Measurements from ENCODE around the gene GALNS. TPM values are rescaled to one million over a fixed set of nuclear protein-coding genes. Genes with fewer than 3 reads are reported as not detected.

GALNS gene
- polyA plus RNA-seq, 1 donor from 2014 or later, result 19.4 TPM

DNA sequence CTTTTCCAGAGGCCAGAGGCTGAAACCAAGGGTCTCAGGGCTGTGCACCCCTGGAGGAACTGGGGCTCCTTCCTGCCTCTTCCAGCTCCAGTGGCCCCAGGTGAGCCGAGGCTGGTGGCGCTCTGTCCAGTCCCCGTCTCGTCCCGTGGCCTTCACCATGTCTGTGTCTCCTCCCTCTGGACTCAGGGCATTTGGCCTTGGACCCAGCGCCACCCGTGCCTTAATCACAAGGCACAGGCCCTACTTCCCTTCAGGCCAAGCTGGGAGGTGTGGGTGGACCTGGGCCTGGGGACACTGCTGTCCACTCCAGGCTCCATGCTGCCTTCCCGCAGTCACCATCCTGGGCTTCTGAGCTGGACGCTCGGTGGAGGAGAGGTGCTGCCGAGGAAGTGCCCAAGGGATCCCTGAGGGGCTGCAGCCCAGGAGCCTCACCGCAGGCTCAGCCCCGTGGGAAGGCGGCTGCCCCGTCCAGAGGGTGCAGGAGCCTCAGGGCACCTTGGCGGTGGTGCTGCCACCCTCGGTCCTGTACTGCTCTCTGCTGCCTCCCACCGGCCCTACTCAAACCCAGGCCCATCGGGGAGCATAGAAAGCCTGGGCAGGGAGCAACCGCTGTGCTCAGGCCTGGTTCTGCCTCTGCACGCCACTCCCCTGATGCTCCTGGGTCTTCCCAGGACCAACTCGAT is 35.4 kb downstream of the GALNS start:
- H4K20me1 ChIP-seq (ENCODE audit: insufficient read depth), result no peaks in the 10 kb centered on the region
- no peak overlapping the region for H3K4me2 ChIP-seq (ENCODE audit: low read length)
- no peaks in the 10 kb centered on the region for H3F3A ChIP-seq (ENCODE audit: insufficient read depth, low read length, poor library complexity, severe bottlenecking)
- no peak overlapping the region for H3K9ac ChIP-seq (ENCODE audit: low read length)
- no peaks in the 10 kb centered on the region for H3K9me2 ChIP-seq (ENCODE audit: insufficient read depth, low read length)
- TF ChIP-seq, protein P1, sequence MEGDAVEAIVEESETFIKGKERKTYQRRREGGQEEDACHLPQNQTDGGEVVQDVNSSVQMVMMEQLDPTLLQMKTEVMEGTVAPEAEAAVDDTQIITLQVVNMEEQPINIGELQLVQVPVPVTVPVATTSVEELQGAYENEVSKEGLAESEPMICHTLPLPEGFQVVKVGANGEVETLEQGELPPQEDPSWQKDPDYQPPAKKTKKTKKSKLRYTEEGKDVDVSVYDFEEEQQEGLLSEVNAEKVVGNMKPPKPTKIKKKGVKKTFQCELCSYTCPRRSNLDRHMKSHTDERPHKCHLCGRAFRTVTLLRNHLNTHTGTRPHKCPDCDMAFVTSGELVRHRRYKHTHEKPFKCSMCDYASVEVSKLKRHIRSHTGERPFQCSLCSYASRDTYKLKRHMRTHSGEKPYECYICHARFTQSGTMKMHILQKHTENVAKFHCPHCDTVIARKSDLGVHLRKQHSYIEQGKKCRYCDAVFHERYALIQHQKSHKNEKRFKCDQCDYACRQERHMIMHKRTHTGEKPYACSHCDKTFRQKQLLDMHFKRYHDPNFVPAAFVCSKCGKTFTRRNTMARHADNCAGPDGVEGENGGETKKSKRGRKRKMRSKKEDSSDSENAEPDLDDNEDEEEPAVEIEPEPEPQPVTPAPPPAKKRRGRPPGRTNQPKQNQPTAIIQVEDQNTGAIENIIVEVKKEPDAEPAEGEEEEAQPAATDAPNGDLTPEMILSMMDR (IDR thresholded peaks at IDR 0.05; ENCODE audit: poor library complexity, severe bottlenecking), result no peak
- TF ChIP-seq RAD21 (conservative IDR thresholded peaks at IDR 0.05) (no peak), SMC3 (conservative IDR thresholded peaks at IDR 0.05; ENCODE audit: poor library complexity) (no peak), POLR2AphosphoS5 (IDR thresholded peaks at IDR 0.05) (no peak), MXI1 (conservative IDR thresholded peaks at IDR 0.05; ENCODE audit: poor library complexity, severe bottlenecking) (no peak), EP300 (conservative IDR thresholded peaks at IDR 0.05; ENCODE audit: poor library complexity, severe bottlenecking) (no peak), TAF1 (IDR thresholded peaks at IDR 0.05; ENCODE audit: low read depth) (no peak), EZH2 (IDR thresholded peaks at IDR 0.05; ENCODE audit: borderline replicate concordance, insufficient read depth, low read length, poor library complexity, severe bottlenecking) (no peak)
- TF ChIP-seq, protein P2, sequence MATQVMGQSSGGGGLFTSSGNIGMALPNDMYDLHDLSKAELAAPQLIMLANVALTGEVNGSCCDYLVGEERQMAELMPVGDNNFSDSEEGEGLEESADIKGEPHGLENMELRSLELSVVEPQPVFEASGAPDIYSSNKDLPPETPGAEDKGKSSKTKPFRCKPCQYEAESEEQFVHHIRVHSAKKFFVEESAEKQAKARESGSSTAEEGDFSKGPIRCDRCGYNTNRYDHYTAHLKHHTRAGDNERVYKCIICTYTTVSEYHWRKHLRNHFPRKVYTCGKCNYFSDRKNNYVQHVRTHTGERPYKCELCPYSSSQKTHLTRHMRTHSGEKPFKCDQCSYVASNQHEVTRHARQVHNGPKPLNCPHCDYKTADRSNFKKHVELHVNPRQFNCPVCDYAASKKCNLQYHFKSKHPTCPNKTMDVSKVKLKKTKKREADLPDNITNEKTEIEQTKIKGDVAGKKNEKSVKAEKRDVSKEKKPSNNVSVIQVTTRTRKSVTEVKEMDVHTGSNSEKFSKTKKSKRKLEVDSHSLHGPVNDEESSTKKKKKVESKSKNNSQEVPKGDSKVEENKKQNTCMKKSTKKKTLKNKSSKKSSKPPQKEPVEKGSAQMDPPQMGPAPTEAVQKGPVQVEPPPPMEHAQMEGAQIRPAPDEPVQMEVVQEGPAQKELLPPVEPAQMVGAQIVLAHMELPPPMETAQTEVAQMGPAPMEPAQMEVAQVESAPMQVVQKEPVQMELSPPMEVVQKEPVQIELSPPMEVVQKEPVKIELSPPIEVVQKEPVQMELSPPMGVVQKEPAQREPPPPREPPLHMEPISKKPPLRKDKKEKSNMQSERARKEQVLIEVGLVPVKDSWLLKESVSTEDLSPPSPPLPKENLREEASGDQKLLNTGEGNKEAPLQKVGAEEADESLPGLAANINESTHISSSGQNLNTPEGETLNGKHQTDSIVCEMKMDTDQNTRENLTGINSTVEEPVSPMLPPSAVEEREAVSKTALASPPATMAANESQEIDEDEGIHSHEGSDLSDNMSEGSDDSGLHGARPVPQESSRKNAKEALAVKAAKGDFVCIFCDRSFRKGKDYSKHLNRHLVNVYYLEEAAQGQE (IDR thresholded peaks at IDR 0.05; ENCODE audit: borderline replicate concordance), result no peak
- H3K4me3 ChIP-seq (ENCODE audit: low read length), result no peak overlapping the region
- H3K27ac ChIP-seq (ENCODE audit: low read length), result no peak overlapping the region
- H3K36me3 ChIP-seq (ENCODE audit: insufficient read depth, low read length), result no peaks in the 10 kb centered on the region
- H3K79me2 ChIP-seq (replicated peaks; ENCODE audit: insufficient read depth, low read length), result no peaks in the 10 kb centered on the region
- no peak overlapping the region for H2AFZ ChIP-seq (ENCODE audit: low read depth, low read length)
- no peaks in the 10 kb centered on the region for H3K9me3 ChIP-seq (ENCODE audit: low read length)
- H3K27me3 ChIP-seq (ENCODE audit: insufficient read depth, low read depth, low read length), result no peaks in the 10 kb centered on the region

DNA sequence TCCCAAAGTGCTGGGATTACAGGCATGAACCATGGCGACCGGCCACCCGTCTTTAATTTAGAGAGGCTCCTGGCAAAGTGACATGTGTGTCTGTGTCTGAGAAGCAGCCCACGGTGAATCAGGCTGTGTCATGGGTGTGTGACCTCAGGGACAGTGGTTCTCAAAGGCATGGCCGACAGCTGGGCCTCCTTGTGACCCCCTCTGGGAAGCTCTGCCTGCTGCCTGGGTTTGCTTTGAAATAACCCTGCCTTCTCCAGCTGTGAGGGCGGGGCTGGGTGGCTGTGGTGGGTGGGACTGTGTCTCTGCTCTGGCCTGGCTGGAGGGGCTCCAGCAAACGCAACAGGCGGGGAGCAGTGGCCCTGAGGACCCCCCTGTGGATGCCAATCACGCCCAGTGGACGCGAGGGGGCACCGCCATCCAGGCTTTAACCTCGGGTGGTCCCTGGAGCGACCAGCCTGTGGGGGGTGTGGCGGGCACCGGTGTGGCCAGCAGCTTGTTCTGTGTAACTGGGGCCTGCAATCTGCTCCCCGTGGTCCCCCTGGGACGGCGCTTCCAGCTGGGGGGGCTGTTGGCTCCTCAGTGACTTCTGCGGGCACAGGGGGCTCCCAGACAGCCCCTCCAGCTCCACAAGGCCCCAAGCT is 36.2 kb downstream of the GALNS start:
- no peaks in the 10 kb centered on the region for H3K9me3 ChIP-seq (ENCODE audit: low read length)
- no peak overlapping the region for H3K9ac ChIP-seq (ENCODE audit: low read length)
- H3K27ac ChIP-seq (ENCODE audit: low read length), result no peak overlapping the region
- no peak overlapping the region for H3K4me3 ChIP-seq (ENCODE audit: low read length)
- H3K9me2 ChIP-seq (ENCODE audit: insufficient read depth, low read length), result no peaks in the 10 kb centered on the region
- TF ChIP-seq MXI1 (conservative IDR thresholded peaks at IDR 0.05; ENCODE audit: poor library complexity, severe bottlenecking) (no peak), POLR2AphosphoS5 (IDR thresholded peaks at IDR 0.05) (no peak), SMC3 (conservative IDR thresholded peaks at IDR 0.05; ENCODE audit: poor library complexity) (no peak), RAD21 (conservative IDR thresholded peaks at IDR 0.05) (no peak)
- TF ChIP-seq, protein P1 (IDR thresholded peaks at IDR 0.05; ENCODE audit: poor library complexity, severe bottlenecking), result no peak
- TF ChIP-seq, protein P2 (IDR thresholded peaks at IDR 0.05; ENCODE audit: borderline replicate concordance), result no peak
- no peaks in the 10 kb centered on the region for H3F3A ChIP-seq (ENCODE audit: insufficient read depth, low read length, poor library complexity, severe bottlenecking)
- H3K36me3 ChIP-seq (ENCODE audit: insufficient read depth, low read length), result no peaks in the 10 kb centered on the region
- no peaks in the 10 kb centered on the region for H4K20me1 ChIP-seq (ENCODE audit: insufficient read depth)
- no peak overlapping the region for H2AFZ ChIP-seq (ENCODE audit: low read depth, low read length)
- no peak overlapping the region for H3K4me2 ChIP-seq (ENCODE audit: low read length)
- H3K79me2 ChIP-seq (replicated peaks; ENCODE audit: insufficient read depth, low read length), result no peaks in the 10 kb centered on the region
- no peaks in the 10 kb centered on the region for H3K27me3 ChIP-seq (ENCODE audit: insufficient read depth, low read depth, low read length)
